ENCODE measurements around the gene CDIP1.

Gene CDIP1

DNA sequence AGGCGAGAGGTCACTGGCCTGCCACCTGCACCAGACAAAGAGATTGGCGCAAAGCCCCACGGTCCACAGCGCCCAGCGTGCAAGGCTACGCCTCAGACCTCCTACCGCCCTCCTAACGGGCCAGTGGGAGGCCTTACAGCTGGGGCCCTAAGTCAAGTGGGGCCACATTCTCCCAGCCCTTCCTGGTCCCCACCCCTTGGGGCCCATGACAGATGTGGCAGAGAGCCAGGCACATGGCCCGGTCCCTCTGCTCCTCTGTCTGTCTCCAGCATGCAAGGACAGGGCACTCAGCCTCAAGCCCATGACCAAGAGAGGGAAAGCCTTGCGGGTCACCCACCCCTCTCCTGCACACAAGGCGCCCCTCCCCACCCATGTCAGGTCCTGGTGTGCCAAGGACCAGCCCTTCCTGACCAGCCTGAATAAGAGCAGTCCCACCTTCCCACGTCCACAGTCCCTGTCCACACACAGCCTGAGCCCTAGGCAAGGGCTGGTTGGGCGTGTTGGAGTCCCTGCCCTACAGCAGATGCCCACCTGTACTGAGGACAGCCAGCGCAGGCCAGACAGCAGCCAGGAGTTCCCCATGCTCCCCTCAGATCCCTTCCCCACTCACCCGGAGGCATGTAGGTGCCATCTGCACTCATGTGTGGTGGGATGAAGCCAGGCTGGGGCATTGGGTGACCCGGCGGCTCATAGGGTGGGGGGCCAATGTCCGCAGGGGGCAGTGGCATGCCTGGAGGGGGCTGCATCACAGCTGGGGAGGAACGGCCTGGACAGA is 25.3 kb downstream of the CDIP1 start:
- no peak for DNase-seq

DNA sequence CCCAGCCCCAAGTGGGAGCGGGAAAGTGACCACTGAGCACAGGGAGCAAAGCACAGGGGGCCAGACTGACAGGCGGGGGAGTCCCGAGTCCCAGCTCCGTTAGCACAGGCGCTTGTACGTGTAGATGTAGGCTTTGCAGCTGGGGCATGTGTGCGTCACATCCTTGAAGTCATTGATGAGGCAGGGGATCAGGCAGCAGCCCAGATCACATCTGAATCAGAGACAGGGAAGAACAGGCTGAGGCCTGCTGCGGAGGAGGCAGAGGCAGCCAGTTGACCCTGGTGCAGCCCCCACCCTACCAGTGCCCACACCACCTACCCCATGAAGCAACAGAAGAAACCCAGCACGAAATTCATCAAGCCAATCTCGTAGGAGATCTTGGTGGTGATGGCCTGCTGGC is 26.1 kb downstream of the CDIP1 start:
- DNase-seq = no peak

GRCh38 chr16:4511441-4512082 is 27.0 kb downstream of the CDIP1 start:
- DNase-seq = no peak

DNA sequence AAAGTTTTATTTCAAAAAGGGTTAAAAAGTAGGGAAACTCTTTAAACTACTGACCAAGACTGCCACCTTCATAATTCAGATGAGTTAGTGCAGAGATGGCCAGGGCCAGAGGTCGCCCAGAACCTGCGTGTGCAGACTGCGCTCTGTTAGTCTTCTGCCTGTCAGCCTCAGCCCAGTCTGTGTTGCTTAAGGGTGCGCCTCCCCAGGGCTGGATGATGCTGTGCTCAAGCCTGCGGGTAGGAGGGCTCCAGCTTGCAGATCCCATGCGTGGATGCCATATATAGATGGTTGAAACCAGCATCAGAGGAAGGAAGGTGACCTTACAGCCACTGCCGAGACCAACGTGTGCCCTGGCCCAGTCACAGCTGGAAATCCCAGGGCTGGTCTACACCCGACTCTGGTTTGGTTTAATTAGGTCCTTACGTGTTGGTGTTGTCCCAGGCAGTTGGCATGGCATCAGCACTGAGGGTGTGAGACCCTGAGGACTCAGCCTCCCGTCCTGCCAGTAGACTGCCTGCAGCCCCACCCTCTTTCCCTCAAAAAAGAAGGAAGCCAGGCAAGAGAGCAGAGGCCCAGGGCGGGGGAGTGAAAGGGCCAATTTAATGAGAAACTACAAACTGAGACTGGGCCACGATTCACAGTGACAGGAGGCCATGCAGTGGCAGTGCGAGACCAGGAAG is 27.7 kb downstream of the CDIP1 start:
- no peak for DNase-seq

DNA sequence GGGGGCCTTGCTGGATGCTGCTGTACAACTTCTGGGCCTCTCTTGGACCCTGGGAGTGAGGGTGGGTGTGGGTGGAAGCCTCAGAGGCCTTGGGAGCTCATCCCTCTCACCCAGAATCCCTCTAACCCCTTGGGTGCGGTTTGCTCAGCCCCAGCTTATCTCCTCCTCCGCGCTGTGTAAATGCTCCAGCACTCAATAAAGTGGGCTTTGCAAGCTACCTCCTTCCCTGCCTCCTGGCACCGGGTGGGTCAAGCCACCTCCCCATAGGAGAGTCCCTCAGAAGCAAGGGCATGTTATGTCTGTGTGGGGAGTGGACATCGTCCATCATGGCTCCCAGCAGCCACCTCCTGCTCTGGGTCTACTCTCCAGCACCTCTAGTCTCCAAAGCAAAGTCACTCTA is 28.4 kb downstream of the CDIP1 start:
- no peak for DNase-seq

DNA sequence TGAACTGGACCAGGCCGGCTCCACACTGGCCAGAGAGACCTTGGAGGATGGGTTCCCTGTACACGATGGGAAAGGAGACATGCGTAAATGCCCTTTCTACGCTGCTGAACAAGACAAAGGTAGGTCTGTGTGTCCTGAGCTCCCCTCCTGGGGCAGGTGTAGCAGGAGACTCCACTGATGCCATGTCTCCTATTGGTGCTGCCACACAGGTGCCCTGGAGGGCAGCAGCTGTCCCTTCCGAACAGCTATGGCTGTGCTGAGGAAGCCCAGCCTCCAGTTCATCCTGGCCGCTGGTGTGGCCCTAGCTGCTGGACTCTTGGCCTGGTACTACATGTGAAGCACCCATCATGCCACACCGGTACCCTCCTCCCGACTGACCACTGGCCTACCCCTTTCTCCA is 29.2 kb downstream of the CDIP1 start:
- no peak for DNase-seq

DNA sequence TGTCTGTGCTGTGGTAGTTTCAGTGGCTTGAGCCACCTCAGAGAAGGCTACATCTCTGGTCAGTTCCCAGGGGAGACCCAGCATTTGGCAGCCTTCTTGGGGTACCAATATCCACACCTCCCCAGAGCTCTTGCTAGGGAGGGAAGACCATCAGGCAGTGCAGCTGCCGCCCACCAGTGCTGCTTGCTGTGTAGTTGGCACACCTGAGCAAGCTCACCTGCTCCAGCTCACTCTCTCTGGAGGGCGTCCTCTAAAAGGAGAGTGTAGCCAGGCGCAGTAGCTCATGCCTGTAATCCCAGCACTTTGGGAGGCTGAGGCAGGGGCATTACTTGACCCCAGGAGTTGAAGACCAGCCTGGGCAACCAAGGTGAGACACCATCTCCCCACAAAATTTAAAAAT is 29.8 kb downstream of the CDIP1 start:
- DNase-seq = no peak

- no peak for DNase-seq
These were observed 30.8 kb downstream of the CDIP1 start for GRCh38 chr16:4507588-4508345.

- peak; percentile 6 for DNase-seq
These were observed 32.1 kb downstream of the CDIP1 start for GRCh38 chr16:4506450-4506849.

DNA sequence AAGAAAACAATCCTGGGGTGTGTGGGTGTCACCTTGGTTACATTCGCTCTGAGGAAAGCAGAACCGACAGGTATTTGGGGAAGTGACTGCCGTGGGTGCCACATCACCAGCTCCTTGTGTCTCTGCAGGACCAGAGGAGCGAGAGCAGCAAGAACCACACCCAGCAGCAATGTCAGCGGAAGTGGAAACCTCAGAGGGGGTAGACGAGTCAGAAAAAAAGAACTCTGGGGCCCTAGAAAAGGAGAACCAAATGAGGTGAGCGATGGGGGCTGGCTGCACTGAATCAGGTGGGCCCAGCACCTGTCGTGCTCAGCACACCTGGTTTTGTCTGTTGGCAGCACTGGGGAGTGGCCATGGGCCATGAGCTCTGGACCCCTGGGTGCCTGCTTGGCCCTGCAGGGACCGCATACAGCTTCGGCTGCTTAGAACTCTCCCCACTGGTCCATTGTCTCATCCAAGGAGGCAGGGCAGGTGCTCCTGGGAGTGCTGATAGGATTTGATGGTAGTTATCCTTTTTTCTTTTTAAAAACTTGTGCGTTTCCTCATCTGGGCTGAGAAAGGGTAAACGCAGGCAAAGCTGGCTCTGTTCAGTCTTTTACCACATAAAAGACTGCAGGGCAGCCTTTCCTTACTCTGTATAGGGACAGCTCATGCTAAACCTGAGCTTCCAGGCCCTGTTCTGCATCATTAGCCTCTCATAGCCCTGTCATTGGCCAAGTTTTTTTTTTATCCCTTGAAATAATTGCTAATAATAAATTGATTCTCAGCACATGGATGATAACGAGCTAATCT is 33.0 kb downstream of the CDIP1 start:
- DNase-seq = no peak

- no peak for DNase-seq
These were observed 37.5 kb downstream of the CDIP1 start for GRCh38 chr16:4501071-4501478.

DNA sequence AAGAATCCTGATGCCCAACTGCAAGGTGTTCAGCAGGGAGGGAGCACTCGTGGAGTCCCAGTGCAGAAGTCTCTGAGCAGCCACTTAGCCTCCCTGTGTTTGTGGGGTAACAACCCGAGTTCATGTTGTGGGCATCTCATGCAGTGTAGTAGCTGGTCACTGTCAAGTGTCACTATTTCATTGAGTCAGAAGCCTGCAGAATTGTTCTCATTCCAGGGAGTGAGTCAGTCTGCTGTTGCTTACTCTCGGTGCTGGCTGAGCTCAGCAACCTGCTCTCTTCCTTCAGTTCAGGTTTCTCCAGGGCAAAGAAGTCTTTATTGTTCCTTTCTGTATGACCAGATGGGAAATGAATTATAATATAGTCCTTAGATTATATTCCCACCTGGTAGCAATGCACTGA is 38.3 kb downstream of the CDIP1 start:
- no peak for DNase-seq

DNA sequence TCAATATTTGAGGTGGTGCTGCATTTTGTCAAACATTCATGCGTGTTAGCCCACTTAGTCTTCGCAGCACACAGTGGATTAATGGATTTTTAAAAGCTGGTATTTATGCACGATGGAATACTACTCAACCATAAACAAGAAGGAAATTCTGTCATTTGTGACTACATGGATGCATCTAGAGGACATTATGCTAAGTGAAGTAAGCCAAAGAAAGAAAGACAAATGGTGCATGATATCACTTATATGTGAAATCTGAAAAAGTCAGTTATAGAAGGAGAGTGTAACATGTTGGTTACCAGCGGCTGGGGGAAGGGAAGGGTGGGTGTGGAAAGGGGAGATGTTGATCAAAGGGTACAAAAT is 39.4 kb downstream of the CDIP1 start:
- DNase-seq = no peak

DNA sequence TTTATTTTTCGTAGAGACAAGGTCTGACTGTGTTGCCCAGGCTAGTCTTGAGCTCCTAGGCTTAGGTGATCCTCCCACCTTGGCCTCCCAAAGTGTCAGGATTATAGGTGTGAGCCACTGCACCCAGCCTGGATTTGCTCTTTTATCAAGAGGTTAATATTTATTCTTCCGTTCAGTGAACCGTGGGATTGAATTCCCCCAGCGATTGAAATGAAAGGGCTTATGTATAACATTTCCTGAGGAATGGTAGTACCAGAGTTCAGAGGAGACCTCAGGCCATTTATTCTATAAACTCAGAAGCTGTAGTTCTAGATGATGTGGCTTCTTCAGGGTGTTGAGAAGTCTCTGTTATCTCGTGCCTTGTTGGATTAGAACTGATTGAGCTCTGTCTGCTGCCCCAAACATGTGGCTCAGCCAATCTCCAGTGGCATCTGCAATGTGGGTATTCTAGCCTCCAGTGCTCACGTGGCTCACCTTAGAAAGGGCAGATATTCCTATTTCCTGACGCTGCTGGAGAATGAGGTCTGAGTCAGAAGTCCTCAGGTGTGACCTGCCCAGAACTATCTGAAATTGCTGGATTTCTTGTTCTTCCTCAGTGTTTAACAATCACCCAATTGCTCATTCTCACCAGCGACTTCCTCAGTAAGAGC is 39.9 kb downstream of the CDIP1 start:
- no peak for DNase-seq

- no peak for DNase-seq
These were observed 42.3 kb downstream of the CDIP1 start for GRCh38 chr16:4496305-4496704.

GRCh38 chr16:4495766-4496165 is 42.8 kb downstream of the CDIP1 start:
- DNase-seq = no peak

- DNase-seq = no peak
These were observed 43.7 kb downstream of the CDIP1 start for GRCh38 chr16:4494746-4495490.

DNA sequence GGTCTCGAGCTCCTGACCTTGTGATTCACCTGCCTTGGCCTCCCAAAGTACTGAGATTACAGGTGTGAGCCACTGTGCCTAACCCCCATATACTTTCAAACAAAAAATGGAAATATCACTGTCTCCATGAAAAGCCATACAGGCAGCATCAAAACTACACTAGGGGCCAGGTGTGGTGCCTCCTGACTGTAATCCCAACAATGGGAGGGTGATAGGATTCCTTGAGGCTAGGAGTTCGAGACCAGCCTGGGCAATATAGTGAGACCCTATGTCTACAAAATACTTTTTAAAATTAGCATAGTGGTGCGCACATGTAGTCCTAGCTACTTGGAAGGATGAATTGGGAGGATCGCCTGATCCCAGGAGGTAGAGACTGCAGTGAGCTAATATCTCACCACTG is 46.7 kb downstream of the CDIP1 start:
- DNase-seq = no peak

DNA sequence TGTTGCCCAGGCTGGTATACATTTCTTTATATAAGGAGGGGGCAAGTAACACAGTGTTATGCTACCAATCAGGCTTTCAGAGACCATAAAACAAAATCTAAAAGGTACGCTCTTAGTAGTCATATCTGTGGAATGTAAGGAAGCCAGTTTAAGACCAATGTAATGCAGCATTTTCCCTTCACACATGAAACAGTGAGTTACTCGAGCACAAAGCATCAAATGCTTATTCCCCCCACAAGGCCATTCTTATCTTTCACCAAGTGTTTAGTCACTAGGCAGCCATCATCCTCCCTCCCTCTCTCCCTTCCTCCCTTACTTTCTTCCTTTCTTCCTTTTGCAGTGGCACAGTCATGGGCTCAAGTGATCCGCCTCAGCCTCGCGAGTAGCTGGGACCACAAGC is 49.5 kb downstream of the CDIP1 start:
- DNase-seq = no peak

DNA sequence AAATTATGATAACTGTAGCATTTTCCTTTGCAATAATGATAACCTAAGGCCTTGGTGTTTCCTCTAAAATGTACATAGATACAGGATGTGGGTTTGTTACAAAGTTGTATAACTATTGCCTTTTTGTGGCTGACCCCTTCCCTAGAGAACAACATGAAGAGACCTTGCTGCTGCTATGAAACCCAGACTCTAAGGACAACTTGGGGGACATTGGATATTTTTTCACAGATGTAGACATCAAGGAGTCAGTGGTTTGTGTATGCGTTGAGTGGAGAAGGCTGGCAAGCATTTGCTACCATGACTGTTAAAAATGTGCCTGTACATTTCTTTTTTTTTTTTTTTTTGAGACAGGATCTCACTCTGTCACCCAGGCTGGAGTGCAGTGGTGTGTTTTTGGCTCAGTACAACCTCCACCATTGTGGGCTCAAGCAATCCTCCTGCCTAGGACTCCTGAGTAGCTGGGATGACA is 50.0 kb downstream of the CDIP1 start:
- no peak for DNase-seq

- DNase-seq = no peak
These were observed 50.5 kb downstream of the CDIP1 start for GRCh38 chr16:4487955-4488498.

All from NCI-H748 treated with DMSO at 0.1 percent for 48 hours (cell line).